ENCODE measurements around the gene RFTN1. TPM values are rescaled to one million over a fixed set of nuclear protein-coding genes. Genes with fewer than 3 reads are reported as not detected.

RFTN1 gene
- total and polyA plus RNA-seq, 8 donors = 1.9 to 14.0 (median 2.9) TPM

DNA sequence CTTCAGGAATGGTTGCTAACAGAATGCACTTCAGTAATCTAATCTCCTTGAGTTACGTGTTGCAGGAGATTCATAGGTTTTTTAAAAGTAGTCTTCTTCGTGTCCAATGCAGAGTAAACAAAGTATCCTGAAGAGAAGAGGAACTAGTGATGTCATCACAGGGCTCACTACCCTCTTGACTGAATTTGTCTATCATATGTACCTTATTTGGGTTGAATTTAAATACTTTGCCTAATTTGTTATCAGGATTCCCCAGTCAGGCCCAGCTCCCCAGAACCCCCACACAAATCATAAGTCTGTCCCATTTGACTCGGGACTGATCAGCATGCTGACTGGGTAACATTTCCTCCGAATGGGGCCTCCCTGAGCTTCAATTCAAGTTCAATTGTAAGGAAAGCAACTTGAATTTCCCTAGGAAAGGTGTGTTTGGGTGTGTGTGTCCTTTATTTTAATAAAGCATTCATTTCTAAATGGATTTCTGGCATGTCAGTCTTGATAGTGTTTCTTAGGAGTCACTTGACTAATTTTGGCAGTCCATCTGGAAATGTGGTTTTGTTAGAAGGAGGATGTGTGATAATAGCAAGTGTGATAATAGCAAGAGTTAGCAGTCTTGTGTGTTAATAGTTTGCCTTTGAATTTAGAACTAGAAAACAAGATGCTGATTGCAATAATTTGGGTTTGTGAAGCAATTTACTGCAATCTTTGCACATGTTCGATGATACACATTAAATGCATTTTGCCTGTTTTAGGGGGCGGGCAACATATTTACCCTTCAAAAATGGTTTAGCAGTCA, 226.6 kb downstream of the RFTN1 start:
- Histone ChIP-seq H3K27me3 (no peaks in the 10 kb centered on the region), H3K4me3 (no peak overlapping the region), H3K9me3 (no peaks in the 10 kb centered on the region), H3K27ac (no peak overlapping the region), H3K36me3 (no peaks in the 10 kb centered on the region), H3K4me1 (no peaks in the 10 kb centered on the region)
- DNase-seq (no peak), ATAC-seq (no peak), FAIRE-seq (no peak)
- intact Hi-C loops (cut with DNase I) = loop anchor here in 2 of 3 donors (5.0 to 10.0 kb wide), 2 partner anchors 260 to 268 kb away; no protein-coding TSS in a partner anchor
- WGBS, 2 donors = 75 to 85% methylated on average over 6 of the region's 6 CpGs
- TF ChIP-seq, protein P1, sequence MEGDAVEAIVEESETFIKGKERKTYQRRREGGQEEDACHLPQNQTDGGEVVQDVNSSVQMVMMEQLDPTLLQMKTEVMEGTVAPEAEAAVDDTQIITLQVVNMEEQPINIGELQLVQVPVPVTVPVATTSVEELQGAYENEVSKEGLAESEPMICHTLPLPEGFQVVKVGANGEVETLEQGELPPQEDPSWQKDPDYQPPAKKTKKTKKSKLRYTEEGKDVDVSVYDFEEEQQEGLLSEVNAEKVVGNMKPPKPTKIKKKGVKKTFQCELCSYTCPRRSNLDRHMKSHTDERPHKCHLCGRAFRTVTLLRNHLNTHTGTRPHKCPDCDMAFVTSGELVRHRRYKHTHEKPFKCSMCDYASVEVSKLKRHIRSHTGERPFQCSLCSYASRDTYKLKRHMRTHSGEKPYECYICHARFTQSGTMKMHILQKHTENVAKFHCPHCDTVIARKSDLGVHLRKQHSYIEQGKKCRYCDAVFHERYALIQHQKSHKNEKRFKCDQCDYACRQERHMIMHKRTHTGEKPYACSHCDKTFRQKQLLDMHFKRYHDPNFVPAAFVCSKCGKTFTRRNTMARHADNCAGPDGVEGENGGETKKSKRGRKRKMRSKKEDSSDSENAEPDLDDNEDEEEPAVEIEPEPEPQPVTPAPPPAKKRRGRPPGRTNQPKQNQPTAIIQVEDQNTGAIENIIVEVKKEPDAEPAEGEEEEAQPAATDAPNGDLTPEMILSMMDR (IDR thresholded peaks at IDR 0.05) = no peak

DNA sequence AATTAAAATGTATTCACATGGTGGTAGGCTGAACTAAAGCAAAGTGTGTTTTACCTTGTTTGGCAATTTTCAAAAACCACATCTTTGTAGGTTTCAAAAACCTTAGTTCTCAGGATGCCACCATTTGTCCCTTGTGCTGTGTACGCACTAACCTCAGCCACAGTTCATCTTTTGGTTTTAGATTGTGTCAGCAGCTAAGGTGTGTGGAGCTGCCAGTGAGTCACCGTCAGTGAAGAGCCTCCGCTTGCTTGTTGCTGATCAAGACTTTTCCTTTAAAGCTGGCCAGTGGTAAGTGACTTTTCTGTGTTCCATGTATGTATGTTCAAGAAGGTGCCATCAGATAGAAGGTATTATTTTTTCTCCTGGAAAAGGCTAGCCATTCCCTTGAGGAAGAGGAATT, 227.3 kb downstream of the RFTN1 start:
- DNase-seq = no peak
- Histone ChIP-seq H3K36me3 (no peaks in the 10 kb centered on the region), H3K4me3 (no peak overlapping the region), H3K9me3 (no peaks in the 10 kb centered on the region), H3K4me1 (no peaks in the 10 kb centered on the region), H3K27me3 (no peaks in the 10 kb centered on the region), H3K27ac (no peak overlapping the region)
- ATAC-seq = peak in 1 of 4 donors; percentile 58
- TF ChIP-seq, protein P1 (IDR thresholded peaks at IDR 0.05) = no peak
- no peak for FAIRE-seq
- 74 to 91% methylated on average over 3 of the region's 3 CpGs for WGBS, 2 donors
- intact Hi-C loops (cut with DNase I) = loop anchor here in 2 of 3 donors (5.0 to 10.0 kb wide), 2 partner anchors 261 to 269 kb away; no protein-coding TSS in a partner anchor

DNA sequence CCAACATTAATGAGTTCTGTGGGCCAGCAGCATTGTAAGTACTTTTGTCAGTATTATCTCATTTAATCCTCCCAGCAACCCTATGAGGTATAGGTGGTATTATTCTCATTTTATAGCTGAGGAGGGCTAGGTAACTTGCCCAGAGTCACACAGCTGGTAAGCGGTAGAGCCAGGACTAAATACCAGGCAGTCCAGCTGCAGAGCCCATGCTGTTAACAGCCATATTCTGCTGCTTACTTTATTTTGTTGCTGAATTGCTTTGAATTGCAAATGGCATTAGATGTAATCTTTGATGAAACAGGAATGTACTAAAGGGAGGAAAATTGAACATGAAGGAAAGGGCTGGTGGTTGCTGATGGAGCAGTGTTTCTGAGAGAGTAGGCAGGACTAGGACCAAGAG, 228.9 kb downstream of the RFTN1 start:
- intact Hi-C loops (cut with DNase I) = loop anchor here in 2 of 3 donors (5.0 to 10.0 kb wide), 2 partner anchors 263 to 270 kb away; no protein-coding TSS in a partner anchor
- 97 to 99% methylated on average over 1 of the region's 1 CpG for WGBS, 2 donors
- no peak overlapping the region for H3K27ac ChIP-seq
- no peaks in the 10 kb centered on the region for H3K4me1 ChIP-seq
- H3K9me3 ChIP-seq = no peaks in the 10 kb centered on the region
- DNase-seq (no peak), FAIRE-seq (no peak), ATAC-seq (no peak)
- no peaks in the 10 kb centered on the region for H3K36me3 ChIP-seq
- H3K4me3 ChIP-seq = no peak overlapping the region
- no peaks in the 10 kb centered on the region for H3K27me3 ChIP-seq
- TF ChIP-seq, protein P1 (IDR thresholded peaks at IDR 0.05) = no peak

DNA sequence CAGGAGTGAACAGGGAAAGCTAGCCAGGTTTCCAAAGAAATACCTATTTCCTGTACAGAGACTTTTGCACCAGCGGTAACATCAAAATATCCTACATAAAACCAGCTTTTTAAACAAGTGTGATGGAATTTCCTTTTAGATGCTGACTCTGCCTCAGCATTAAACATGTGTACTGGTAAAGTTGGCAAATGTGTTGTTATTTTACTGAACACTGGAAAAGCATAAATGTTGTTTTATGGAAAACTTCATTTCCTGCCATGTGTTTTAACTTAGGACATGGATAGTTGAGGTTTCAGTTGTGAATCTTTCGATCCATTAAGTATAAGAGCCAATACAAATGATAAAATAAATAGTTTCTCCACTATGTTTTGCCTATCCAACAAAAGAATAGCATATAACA, 232.8 kb downstream of the RFTN1 start:
- intact Hi-C loops (cut with DNase I) = loop anchor here in 1 of 3 donors (10.0 kb wide), 1 partner anchor 274 kb away; no protein-coding TSS in a partner anchor
- ATAC-seq = no peak
- Histone ChIP-seq H3K4me1 (no peaks in the 10 kb centered on the region), H3K9me3 (no peaks in the 10 kb centered on the region), H3K27me3 (no peaks in the 10 kb centered on the region), H3K27ac (no peak overlapping the region), H3K4me3 (no peak overlapping the region), H3K36me3 (no peaks in the 10 kb centered on the region)
- TF ChIP-seq, protein P1 (IDR thresholded peaks at IDR 0.05) = no peak
- FAIRE-seq = no peak
- DNase-seq = no peak
- 94% methylated on average over 2 of the region's 2 CpGs for WGBS, 2 donors

All from pancreas (tissue), 10 donors.